Breast epithelium (tissue), 3 donors: ENCODE measurements around the gene MGAT5.

Experiments
- CTCF ChIP-seq, 3 donors: fragments of 450-650 bp; IDR thresholded peaks; one replicate each; pipeline ENCODE4 v1.5.1; 2016 to 2017; ENCODE audit warnings: antibody characterized with exemption in 3 of 3, mild to moderate bottlenecking in 3 of 3, moderate library complexity in 3 of 3
- POLR2AphosphoS5 ChIP-seq, 3 donors: sonication (generic); formaldehyde crosslinking; IDR thresholded peaks; one replicate each; pipeline ENCODE4 v1.6.1; 2017; ENCODE audit warnings: antibody characterized with exemption in 3 of 3

GRCh38 chr2:134433979-134434378, 180.1 kb downstream of the MGAT5 start:
- TF ChIP-seq CTCF (IDR thresholded peaks at IDR 0.05) (no peak), POLR2AphosphoS5 (IDR thresholded peaks at IDR 0.05) (no peak)
